SKM-1 (cell line): Measurements from ENCODE around the gene MLLT3.
"Not testable (repeated sequence)": the region's sequence is repeated elsewhere in the genome, so short reads cannot be mapped to it uniquely, and the experiment has no call there.

ENCODE experiments used
- DNase-seq: peaks from one replicate; lab custom pipeline; 2025; ENCODE audit not compliant: unreplicated experiment; lab: John Stamatoyannopoulos, UW

MLLT3 gene

DNA sequence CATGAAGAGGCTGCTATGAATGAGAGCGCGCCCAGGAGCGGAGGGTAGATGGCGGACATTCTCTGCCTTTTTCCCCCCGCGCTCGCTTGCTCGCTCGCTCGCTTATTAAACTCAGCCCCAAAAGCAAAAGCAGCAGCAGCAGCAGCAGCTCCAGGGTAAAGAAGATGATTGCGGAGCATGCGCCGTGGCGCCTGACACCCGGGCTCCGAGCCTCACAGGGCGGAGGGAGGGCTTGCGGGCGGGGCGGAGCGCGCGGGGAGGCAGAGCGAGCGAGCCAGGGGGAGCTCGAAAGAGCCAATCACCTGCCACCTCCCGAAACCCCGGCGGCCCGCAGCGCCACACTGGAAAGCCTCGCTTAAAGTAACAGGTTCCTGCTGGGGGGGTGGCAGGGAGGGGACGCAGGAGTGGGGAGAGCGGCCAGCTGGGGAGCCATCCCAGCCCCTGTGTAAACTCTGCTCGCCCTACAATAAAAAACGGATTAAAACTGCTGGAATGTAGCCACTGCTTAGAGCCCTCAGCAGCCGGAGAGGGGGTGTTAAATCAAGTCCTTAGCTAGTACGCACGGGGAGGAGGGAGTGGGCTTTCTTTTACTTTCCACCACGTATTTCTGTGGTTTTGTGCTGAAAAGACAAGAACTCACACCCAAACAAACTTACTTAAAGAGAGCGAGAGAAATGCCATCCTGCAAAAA lies at the start of gene MLLT3:
Gene MLLT3, minus strand, starts transcription at position 170 of the 691 bp plus-strand sequence.
- peak; percentile 89 for DNase-seq

GRCh38 chr9:20671635-20672034 lies 49.3 kb upstream of the MLLT3 start:
- DNase-seq = no peak

GRCh38 chr9:20670395-20670794 lies 48.1 kb upstream of the MLLT3 start:
- no peak for DNase-seq

DNA sequence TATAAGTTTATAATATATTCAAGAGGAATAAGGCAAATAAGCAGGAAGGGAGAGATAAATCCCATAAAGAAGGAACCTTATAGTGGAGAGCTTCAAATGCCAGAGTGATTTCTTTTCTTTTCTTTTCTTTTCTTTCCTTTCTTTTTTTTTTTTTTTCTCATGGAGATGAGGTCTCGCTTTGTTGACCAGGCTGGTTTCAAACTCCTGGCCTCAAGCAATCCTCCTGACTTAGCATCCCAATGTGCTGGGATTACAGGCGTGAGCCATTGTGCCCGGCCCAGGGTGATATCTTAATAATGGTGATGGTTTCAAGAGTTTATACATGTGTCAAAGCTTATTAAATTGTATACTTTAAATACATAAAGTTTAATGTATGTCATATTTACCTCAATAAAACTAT lies 42.2 kb upstream of the MLLT3 start:
- no peak for DNase-seq

GRCh38 chr9:20663133-20663532 lies 40.8 kb upstream of the MLLT3 start:
- no peak for DNase-seq

- no peak for DNase-seq
Measured at GRCh38 chr9:20662156-20662555, 39.9 kb upstream of the MLLT3 start.

GRCh38 chr9:20659474-20659967 lies 37.2 kb upstream of the MLLT3 start:
- no peak for DNase-seq

- DNase-seq = no peak
Measured at GRCh38 chr9:20658677-20659473, 36.6 kb upstream of the MLLT3 start.

DNA sequence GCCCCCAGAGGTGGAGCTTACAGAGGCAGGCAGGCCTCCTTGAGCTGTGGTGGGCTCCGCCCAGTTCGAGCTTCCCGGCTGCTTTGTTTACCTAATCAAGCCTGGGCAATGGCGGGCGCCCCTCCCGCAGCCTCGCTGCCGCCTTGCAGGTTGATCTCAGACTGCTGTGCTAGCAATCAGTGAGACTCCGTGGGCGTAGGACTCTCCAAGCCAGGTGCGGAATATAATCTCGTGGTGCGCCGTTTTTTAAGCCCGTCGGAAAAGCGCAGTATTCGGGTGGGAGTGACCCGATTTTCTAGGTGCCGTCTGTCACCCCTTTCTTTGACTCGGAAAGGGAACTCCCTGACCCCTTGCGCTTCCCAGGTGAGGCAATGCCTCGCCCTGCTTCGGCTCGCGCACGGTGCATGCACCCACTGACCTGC lies 36.0 kb upstream of the MLLT3 start:
- not testable (repeated sequence) for DNase-seq

DNA sequence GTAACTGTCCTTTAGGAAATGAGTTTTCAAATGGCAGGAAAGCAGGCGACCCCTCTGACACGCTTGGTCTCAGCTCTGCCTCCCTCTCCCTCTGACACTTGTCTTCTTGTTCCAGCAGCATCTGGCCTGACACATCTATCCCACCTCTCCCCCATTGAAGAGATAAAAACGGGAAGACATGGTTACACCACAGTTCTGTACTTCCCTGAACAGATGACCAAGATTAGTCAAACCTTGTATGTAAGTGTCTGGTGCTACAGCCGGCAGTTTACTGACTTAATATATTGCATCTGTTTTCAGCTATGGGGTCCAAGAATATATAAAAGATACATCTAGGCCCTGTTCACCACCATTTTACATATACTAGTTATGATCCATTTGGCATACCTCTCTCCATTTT lies 29.6 kb upstream of the MLLT3 start:
- DNase-seq = peak; percentile 18

DNA sequence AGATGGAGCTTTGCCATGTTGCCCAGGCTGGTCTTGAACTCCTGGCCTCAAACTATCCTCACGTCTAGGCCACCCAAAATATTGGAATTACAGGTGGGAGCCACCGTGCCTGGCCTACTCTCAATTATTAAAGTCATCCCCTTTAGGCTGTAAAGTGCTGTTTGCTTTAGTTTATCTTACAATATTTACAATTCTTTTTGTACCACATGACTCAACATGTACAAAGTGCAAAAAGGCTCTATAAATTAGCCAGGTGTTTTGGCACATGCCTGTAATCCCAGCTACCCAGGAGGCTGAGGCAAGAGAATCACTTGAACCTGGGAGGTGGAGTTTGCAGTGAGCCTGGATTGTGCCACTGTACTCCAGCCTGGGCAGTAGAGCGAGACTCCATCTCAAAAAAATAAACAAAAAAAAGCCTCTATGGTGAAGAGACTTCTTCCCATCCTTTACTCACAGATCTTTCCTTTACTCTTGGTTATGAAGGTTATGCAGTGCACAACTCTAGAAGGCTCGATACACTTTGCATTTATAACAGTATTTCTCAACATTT lies 28.5 kb upstream of the MLLT3 start:
- DNase-seq = no peak

DNA sequence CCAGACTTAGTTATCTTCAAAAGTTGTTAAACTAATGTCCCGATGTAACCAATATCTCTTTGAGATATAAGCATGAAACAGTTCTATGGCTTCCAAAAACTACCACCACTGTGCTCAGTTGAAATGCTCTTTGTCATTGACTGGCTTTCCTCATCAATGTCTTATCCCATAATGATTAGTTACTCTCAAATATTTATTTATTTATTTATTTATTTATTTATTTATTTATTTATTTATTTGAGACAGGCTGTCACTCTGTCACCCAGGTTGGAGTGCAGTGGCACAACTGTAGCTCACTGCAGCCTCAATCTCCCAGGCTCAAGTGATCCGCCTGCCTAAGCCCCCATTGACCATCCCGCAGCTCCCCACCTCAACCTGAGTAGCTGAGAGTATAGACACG lies 28.0 kb upstream of the MLLT3 start:
- DNase-seq = no peak

- no peak for DNase-seq
Measured at GRCh38 chr9:20649381-20649780, 27.1 kb upstream of the MLLT3 start.

- DNase-seq = no peak
Measured at GRCh38 chr9:20646656-20647055, 24.4 kb upstream of the MLLT3 start.

DNA sequence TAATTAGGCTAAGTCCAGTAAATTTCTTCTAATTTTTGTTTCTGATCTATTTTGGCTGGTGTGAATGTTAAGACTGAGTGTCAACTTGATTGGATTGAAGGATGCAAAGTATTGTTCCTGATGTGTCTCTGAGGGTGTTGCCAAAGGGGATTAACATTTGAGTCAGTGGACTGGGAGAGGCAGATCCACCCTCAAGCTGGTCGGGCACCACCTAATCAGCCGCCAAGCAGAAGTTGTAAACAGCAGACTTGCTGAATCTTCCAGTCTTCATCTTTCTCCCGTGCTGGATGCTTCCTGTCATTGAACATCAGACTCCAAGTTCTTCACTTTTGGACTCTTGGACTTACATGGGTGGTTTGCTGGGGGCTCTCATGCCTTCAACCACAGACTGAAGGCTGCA lies 21.4 kb upstream of the MLLT3 start:
- DNase-seq = no peak

DNA sequence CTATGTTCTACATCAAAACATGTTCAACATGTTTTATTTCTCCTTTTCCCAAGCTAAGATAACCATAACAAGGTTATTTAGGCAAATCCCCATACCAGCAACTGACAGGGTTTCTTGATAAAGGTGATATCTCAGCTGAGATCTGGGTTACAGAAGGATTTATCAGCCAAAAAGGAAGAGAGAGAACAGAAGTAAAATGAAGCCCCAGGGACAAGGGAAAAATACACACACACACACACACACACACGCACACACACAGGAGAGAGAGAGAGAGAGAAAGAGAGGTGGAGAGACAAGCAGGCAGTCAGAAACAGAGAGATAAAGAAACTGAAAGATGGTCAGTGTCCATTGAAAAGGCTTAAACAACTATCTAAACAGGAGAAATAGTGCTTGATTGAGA lies 19.7 kb upstream of the MLLT3 start:
- DNase-seq = no peak

DNA sequence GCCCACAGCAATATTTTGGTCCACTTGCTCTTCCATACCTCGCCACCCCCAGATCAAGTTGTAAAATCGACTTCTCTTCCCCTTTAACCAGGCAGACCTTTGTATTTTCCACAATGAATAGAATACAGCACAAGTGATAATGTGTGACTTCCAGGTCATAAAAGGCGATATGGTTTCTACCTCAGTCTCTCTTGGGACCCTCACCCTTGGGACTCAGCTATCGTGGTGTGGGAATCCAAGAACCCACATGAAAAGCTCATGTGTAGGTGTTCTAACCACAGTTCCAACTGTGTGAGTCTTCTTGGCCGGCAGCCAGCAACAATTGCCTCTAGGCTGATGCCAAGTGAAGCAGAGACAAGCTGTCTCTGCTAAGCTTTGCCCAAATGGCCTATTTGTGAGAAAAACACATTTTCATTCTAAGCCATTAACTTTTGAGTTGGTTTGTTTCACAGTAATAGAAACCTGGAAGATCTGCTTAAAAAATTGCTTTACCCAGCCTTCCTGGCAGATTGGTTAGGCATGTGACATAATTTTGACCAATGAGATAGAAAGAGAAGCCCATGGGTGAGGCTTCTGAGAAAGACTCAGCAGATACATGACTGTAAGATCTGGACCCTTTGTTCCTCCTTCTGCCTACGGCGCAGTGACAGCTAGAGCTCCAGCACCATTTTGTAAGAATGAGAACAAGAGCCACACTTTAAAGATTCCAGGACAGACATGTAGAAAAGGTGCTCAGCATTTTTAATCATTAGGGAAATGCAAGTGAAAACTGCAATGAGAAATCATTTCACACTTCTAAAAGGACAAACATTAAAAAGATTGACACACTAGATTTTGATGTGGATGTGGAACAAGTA lies 18.3 kb upstream of the MLLT3 start:
- no peak for DNase-seq

DNA sequence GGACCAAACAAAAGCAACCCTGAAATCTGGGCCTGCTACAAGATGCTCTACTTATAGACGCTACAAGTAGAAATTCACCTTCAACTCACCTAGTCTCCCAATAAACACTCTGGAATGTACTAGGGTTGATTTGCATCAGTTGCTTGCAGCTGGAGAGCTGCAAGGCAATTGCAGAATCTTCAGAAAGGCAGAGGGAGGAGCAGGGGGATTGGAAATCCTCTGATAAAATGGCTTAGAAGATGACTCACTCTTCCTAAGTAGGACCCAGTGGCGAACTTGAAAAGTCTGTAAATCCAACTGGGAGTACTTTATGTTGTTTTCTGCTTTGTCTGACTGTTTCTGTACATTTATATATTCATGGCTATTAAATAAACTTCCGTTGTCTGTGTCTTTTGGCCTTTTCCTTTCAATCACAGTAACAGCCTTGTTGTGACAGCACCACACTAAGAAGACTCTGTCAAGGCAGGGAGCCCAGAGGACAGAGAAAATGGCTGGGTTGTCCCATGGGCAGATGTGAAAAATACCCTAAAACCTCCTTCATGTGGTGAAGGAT lies 14.7 kb upstream of the MLLT3 start:
- DNase-seq = no peak

DNA sequence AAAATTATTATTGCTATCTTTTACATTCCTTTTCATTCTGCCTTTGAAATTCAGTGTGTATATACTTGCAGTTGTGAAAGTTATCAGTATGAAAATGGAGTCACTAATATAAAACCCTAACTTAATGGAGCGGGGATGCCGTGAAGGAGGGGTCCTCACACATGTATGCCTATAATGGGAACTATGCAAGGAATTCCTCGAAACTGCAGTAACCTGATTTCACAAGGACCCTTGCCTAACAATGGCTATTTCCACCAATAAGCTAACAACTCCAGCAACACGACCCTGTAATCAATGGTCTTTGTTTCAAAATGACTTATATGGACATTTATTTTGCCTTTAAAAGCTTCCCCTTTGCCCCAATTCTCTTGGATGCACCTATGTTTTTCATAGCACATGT lies 12.6 kb upstream of the MLLT3 start:
- no peak for DNase-seq

GRCh38 chr9:20632705-20633104 lies 10.4 kb upstream of the MLLT3 start:
- no peak for DNase-seq
